A673 (cell line): ENCODE data around the gene TLE4. TPM values are rescaled to one million over a fixed set of nuclear protein-coding genes. Genes with fewer than 3 reads are reported as not detected.

Experiments used
- BruUV-seq: library from RNA; stranded (reverse); fragments of 400-500 nt; replicated peaks from 2 replicates; lab custom pipeline; 2021; lab: Mats Ljungman, UMichigan
- CTCF ChIA-PET: fragments of 300-600 bp; sonication (Branson Sonifier 250); formaldehyde crosslinking; loops from one replicate; lab custom pipeline; 2022; ENCODE audit warnings: antibody characterized with exemption; lab: Charles Lee
- POLR2A ChIA-PET: fragments of 300-600 bp; sonication (Branson Sonifier 250); formaldehyde crosslinking; loops from one replicate; lab custom pipeline; 2022; ENCODE audit warnings: antibody characterized with exemption; ENCODE audit not compliant: low non-redundant PET; lab: Charles Lee
- DNase-seq: peaks from one replicate; pipeline ENCODE4 v3.0.0-alpha.2; 2015; ENCODE audit warnings: low spot score
- H3K27ac ChIP-seq: fragments of 200-600 bp; sonication (generic); 2 replicates; pipeline ENCODE4 v1.5.1; 2016; ENCODE audit warnings: mixed run types, low read depth, mild to moderate bottlenecking, mixed read lengths, antibody characterized with exemption, low read length; ENCODE audit not compliant: poor library complexity, severe bottlenecking
- H3K27me3 ChIP-seq: fragments of 200-600 bp; sonication (generic); replicated peaks from 2 replicates; pipeline ENCODE4 v1.6.1; 2017; ENCODE audit warnings: mixed run types, low read depth, mild to moderate bottlenecking, mixed read lengths, antibody characterized with exemption, low read length; ENCODE audit not compliant: insufficient read depth, poor library complexity
- H3K36me3 ChIP-seq: fragments of 200-600 bp; sonication (generic); 2 replicates; pipeline ENCODE4 v1.6.1; 2016; ENCODE audit warnings: mixed run types, mild to moderate bottlenecking, mixed read lengths, antibody characterized with exemption, low read length; ENCODE audit not compliant: insufficient read depth, poor library complexity, severe bottlenecking
- H3K4me1 ChIP-seq: fragments of 200-600 bp; sonication (generic); 2 replicates; pipeline ENCODE4 v1.6.1; 2017; ENCODE audit warnings: mixed run types, mild to moderate bottlenecking, mixed read lengths, antibody characterized with exemption, low read length; ENCODE audit not compliant: insufficient read depth, poor library complexity, severe bottlenecking
- H3K4me3 ChIP-seq: fragments of 200-600 bp; sonication (generic); 2 replicates; pipeline ENCODE4 v1.5.1; 2016; ENCODE audit warnings: low read depth, mixed run types, mild to moderate bottlenecking, mixed read lengths, low read length; ENCODE audit not compliant: poor library complexity, severe bottlenecking
- H3K9me3 ChIP-seq: fragments of 200-600 bp; sonication (generic); 2 replicates; pipeline ENCODE4 v1.6.1; 2016; ENCODE audit warnings: mixed run types, low read depth, mild to moderate bottlenecking, mixed read lengths, antibody characterized with exemption, low read length; ENCODE audit not compliant: poor library complexity, severe bottlenecking
- EZH2 ChIP-seq: fragments of 200-600 bp; sonication (generic); IDR thresholded peaks from 2 replicates; pipeline ENCODE4 v1.6.1; 2017; ENCODE audit warnings: borderline replicate concordance, low read depth, mild to moderate bottlenecking, mixed read lengths, antibody characterized with exemption, low read length; ENCODE audit not compliant: poor library complexity, severe bottlenecking
- intact Hi-C: fragments of 100-400 bp; cut with micrococcal nuclease; formaldehyde crosslinking; loops from one replicate; pipeline ENCODE4 v1.10.0; 2022; ENCODE audit not compliant: unreplicated experiment
- total RNA-seq: library from RNA; stranded (reverse); gene quantifications from 2 replicates; pipeline ENCODE4 v1.2.3, GENCODE V29; 2021
- TF ChIP-seq, protein P1 (sequence below): fragments of 300-800, 200-600 bp; sonication (generic); conservative IDR thresholded peaks from 2 replicates; pipeline ENCODE4 v1.5.1; 2017; ENCODE audit warnings: low read depth, mild to moderate bottlenecking, antibody characterized with exemption, low read length, moderate library complexity, mixed read lengths

Gene TLE4
- total RNA-seq, 1 experiment from 2014 or later, result 21.3 TPM

DNA sequence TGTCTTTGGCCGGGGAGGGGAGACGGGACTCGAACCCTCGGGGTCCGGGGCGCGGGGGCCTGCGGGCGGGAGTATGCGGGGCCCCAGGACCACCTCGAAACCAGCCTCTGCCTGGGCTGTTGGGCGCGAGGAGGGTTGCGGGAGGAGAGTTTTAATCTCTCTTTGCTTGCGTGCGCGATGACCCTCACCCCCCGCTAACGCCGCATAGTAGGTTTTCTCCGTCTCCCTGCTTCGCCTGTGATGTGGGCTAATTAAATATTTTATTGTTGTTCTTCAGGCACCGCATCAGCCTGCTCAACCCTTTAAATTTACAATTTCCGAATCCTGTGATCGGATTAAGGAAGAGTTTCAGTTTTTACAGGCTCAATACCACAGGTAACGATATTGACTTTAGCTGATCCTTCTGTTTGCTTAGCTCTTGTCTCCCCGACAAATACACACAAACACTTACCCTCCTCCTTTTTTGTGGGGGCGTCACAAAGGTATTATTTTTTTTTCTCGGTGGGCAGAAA is 1.7 kb downstream of the TLE4 start:
- CTCF ChIA-PET, result no interaction called here
- intact Hi-C loops, result loop anchor here (10.0 kb wide), 1 partner anchor 331 kb away; no protein-coding TSS in a partner anchor
- no peaks in the 10 kb centered on the region for H3K9me3 ChIP-seq
- H3K27me3 ChIP-seq, result no peaks in the 10 kb centered on the region
- peaks cover 17% of the 10 kb centered on the region for H3K4me1 ChIP-seq
- H3K27ac ChIP-seq, result peak overlapping the region; percentile 60
- peak; percentile 12 for DNase-seq
- BruUV-seq, result no TSS peak
- TF ChIP-seq, protein P1, sequence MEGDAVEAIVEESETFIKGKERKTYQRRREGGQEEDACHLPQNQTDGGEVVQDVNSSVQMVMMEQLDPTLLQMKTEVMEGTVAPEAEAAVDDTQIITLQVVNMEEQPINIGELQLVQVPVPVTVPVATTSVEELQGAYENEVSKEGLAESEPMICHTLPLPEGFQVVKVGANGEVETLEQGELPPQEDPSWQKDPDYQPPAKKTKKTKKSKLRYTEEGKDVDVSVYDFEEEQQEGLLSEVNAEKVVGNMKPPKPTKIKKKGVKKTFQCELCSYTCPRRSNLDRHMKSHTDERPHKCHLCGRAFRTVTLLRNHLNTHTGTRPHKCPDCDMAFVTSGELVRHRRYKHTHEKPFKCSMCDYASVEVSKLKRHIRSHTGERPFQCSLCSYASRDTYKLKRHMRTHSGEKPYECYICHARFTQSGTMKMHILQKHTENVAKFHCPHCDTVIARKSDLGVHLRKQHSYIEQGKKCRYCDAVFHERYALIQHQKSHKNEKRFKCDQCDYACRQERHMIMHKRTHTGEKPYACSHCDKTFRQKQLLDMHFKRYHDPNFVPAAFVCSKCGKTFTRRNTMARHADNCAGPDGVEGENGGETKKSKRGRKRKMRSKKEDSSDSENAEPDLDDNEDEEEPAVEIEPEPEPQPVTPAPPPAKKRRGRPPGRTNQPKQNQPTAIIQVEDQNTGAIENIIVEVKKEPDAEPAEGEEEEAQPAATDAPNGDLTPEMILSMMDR, result no peak
- no peak for TF ChIP-seq EZH2
- H3K4me3 ChIP-seq, result peak overlapping the region; percentile 89
- POLR2A ChIA-PET, result no interaction called here
- no peaks in the 10 kb centered on the region for H3K36me3 ChIP-seq

GRCh38 chr9:79574136-79574535 is 2.4 kb downstream of the TLE4 start:
- BruUV-seq, result TSS peak; percentile 2
- DNase-seq, result no peak
- ChIA-PET POLR2A (no interaction called here), CTCF (no interaction called here)
- Histone ChIP-seq H3K9me3 (no peaks in the 10 kb centered on the region), H3K4me1 (peaks cover 17% of the 10 kb centered on the region), H3K27ac (no peak overlapping the region), H3K4me3 (peak overlapping the region; percentile 89), H3K27me3 (no peaks in the 10 kb centered on the region), H3K36me3 (no peaks in the 10 kb centered on the region)
- intact Hi-C loops, result loop anchor here (10.0 kb wide), 1 partner anchor 331 kb away; no protein-coding TSS in a partner anchor
- TF ChIP-seq, protein P1, result no peak
- TF ChIP-seq EZH2, result no peak

- ChIA-PET POLR2A (no interaction called here), CTCF (no interaction called here)
- Histone ChIP-seq H3K4me3 (no peak overlapping the region), H3K9me3 (no peaks in the 10 kb centered on the region), H3K27me3 (no peaks in the 10 kb centered on the region), H3K27ac (no peak overlapping the region), H3K36me3 (no peaks in the 10 kb centered on the region), H3K4me1 (peaks cover 17% of the 10 kb centered on the region)
- intact Hi-C loops, result loop anchor here (10.0 kb wide), 1 partner anchor 330 kb away; no protein-coding TSS in a partner anchor
- TF ChIP-seq, protein P1, result no peak
- no peak for TF ChIP-seq EZH2
- BruUV-seq, result no TSS peak
- no peak for DNase-seq
These were observed 3.0 kb downstream of the TLE4 start for GRCh38 chr9:79574781-79575180.
